22Rv1 (cell line): ENCODE results near the gene ONECUT3.

Experiments used
- CTCF ChIP-seq: fragments of 450-650 bp; IDR thresholded peaks from 2 replicates; pipeline ENCODE4 v1.5.1; 2017; ENCODE audit warnings: mild to moderate bottlenecking
- ZFX ChIP-seq: fragments of 450-650 bp; IDR thresholded peaks from 2 replicates; pipeline ENCODE4 v1.6.1; 2017; ENCODE audit warnings: antibody characterized with exemption, borderline replicate concordance

- TF ChIP-seq CTCF (no peak), ZFX (no peak)
These were observed 51.6 kb downstream of the ONECUT3 start for GRCh38 chr19:1804858-1805257.
